ENCODE data around the gene SLC37A1. TPM values are rescaled to one million over a fixed set of nuclear protein-coding genes. Genes with fewer than 3 reads are reported as not detected.

SLC37A1 gene
- total RNA-seq, 1 experiment from 2014 or later, result 15.0 TPM

GRCh38 chr21:42521384-42521783 is 7.7 kb downstream of the SLC37A1 start:
- no peaks in the 10 kb centered on the region for H3K27me3 ChIP-seq (ENCODE audit: insufficient read depth, low read length)
- CTCF ChIA-PET, result interaction anchor here (1.0 kb wide), 1 partner anchor 72 kb away, joined by 3 read pairs; no protein-coding TSS in a partner anchor
- BruUV-seq (replicated peaks), result no TSS peak

More at GRCh38 chr21:42521384-42521783, 7.7 kb downstream of the SLC37A1 start:
- no peak for TF ChIP-seq POLR2AphosphoS5 (IDR thresholded peaks at IDR 0.05; ENCODE audit: low read depth, low read length)
- TF ChIP-seq ZNF274 (IDR thresholded peaks at IDR 0.05; ENCODE audit: low read depth, low read length), result no peak
- no peak for TF ChIP-seq YY1 (IDR thresholded peaks at IDR 0.05; ENCODE audit: extremely low read depth, insufficient replicate concordance, low read depth, low read length)
- TF ChIP-seq TCF7L2 (IDR thresholded peaks at IDR 0.05; ENCODE audit: borderline replicate concordance, extremely low read depth, insufficient read depth, insufficient read length), result no peak
- TF ChIP-seq SP1 (IDR thresholded peaks at IDR 0.05; ENCODE audit: low read depth), result no peak
- TF ChIP-seq ATF3 (IDR thresholded peaks at IDR 0.05), result no peak
- no peak for TF ChIP-seq EZH2phosphoT487 (IDR thresholded peaks at IDR 0.05; ENCODE audit: borderline replicate concordance)
- TF ChIP-seq JUND (IDR thresholded peaks at IDR 0.05), result no peak
- TF ChIP-seq ELF1 (IDR thresholded peaks at IDR 0.05; ENCODE audit: borderline replicate concordance, low read depth), result no peak
- TF ChIP-seq FOSL1 (IDR thresholded peaks at IDR 0.05; ENCODE audit: low read depth), result no peak
- no peak for TF ChIP-seq POLR2A (IDR thresholded peaks at IDR 0.05; ENCODE audit: borderline replicate concordance, extremely low read depth, insufficient read depth, insufficient read length)
- TF ChIP-seq CEBPB (IDR thresholded peaks at IDR 0.05; ENCODE audit: low read depth), result no peak
- TF ChIP-seq CTCF (IDR thresholded peaks at IDR 0.05 in 2 of 3, conservative IDR thresholded peaks at IDR 0.05 in 1 of 3; ENCODE audit: borderline replicate concordance in 1 of 3, insufficient read depth in 1 of 3, low read depth in 2 of 3, low read length in 2 of 3), result no peak
- no peak for TF ChIP-seq EZH2 (IDR thresholded peaks at IDR 0.05)
- no peak for TF ChIP-seq SIN3A (IDR thresholded peaks at IDR 0.05; ENCODE audit: low read depth)
- no peak for TF ChIP-seq EGR1 (IDR thresholded peaks at IDR 0.05; ENCODE audit: low read depth)
- no peak for TF ChIP-seq SRF (IDR thresholded peaks at IDR 0.05; ENCODE audit: low read depth)
- no peak for TF ChIP-seq ZFX (IDR thresholded peaks at IDR 0.05)
- Histone ChIP-seq H3K9me3 (ENCODE audit: control insufficient read depth in 1 of 2, insufficient read depth in 1 of 2, low read depth in 1 of 2, low read length in 2 of 2) (no peaks in the 10 kb centered on the region), H2AFZ (ENCODE audit: low read depth, low read length, poor library complexity, severe bottlenecking) (no peak overlapping the region), H3K4me1 (ENCODE audit: control insufficient read depth in 1 of 2, insufficient read depth in 2 of 2, low read length in 2 of 2) (peaks cover 29 to 32% of the 10 kb centered on the region in 2 experiments), H4K20me1 (ENCODE audit: insufficient read depth) (no peaks in the 10 kb centered on the region), H3K9ac (ENCODE audit: low read length) (no peak overlapping the region), H3K36me3 (ENCODE audit: control insufficient read depth in 1 of 2, insufficient read depth in 2 of 2, low read length in 2 of 2) (peaks cover 0 to 7% of the 10 kb centered on the region in 2 experiments; a peak in 2 of 4 replicates), H3K4me2 (ENCODE audit: low read length) (no peak overlapping the region), H3K4me3 (replicated peaks in 1 of 2; ENCODE audit: low read depth in 1 of 2, low read length in 2 of 2) (no peak overlapping the region), H3K27ac (ENCODE audit: low read depth, low read length) (no peak overlapping the region), H3K79me2 (ENCODE audit: insufficient read depth, low read length) (no peaks in the 10 kb centered on the region), H3K9me2 (ENCODE audit: insufficient read depth) (no peaks in the 10 kb centered on the region)
- RAD21 ChIA-PET (ENCODE audit: low non-redundant PET in 1 of 2, low total read pairs in 2 of 2, uncharacterized antibody in 2 of 2, unreplicated experiment in 2 of 2), result no interaction called here
- DNase-seq (ENCODE audit: low read depth, low spot score) (no peak), ATAC-seq (no peak)
- POLR2A ChIA-PET, result no interaction called here
- intact Hi-C loops (cut with micrococcal nuclease), result no loop called here

Measured in HCT116 (cell line).